Ovary (tissue), 9 donors: ENCODE measurements around the gene LAMTOR1. TPM values are rescaled to one million over a fixed set of nuclear protein-coding genes. Genes with fewer than 3 reads are reported as not detected.

Experiments
- DNase-seq, 5 donors: peaks; one replicate each; pipeline ENCODE4 v3.0.0-alpha.2; 2019 to 2020
- H3K27ac ChIP-seq, 2 donors: fragments of 200-600 bp; one replicate each; pipeline versions ENCODE4 v1.5.1 to v1.8.0; 2019 to 2022
- H3K27me3 ChIP-seq: fragments of 200-600 bp; one replicate; pipeline ENCODE4 v1.8.0; 2022
- H3K36me3 ChIP-seq: fragments of 200-600 bp; sonication (generic); one replicate; pipeline ENCODE4 v1.5.1; 2019
- H3K4me1 ChIP-seq: one replicate; pipeline ENCODE4 v1.8.1; 2013; ENCODE audit warnings: mild to moderate bottlenecking, moderate library complexity; ENCODE audit not compliant: insufficient read depth
- H3K4me3 ChIP-seq: fragments of 200-600 bp; sonication (generic); one replicate; pipeline ENCODE4 v1.5.1; 2017
- H3K9me3 ChIP-seq, 2 donors: fragments of 200-600 bp in 1 of 2; sonication (generic) in 1 of 2; one replicate each; pipeline versions ENCODE4 v1.5.1 to v1.8.1; 2013 to 2019; ENCODE audit warnings: mild to moderate bottlenecking in 1 of 2, moderate library complexity in 1 of 2
- EP300 ChIP-seq: sonication (generic); formaldehyde crosslinking; IDR thresholded peaks from one replicate; pipeline ENCODE4 v1.6.1; 2017; ENCODE audit warnings: antibody characterized with exemption
- POLR2A ChIP-seq: fragments of 450-650 bp; IDR thresholded peaks from one replicate; pipeline ENCODE4 v1.6.1; 2017; ENCODE audit warnings: antibody characterized with exemption, mild to moderate bottlenecking, moderate library complexity
- WGBS, 3 donors: extraction: QIAGEN DNeasy Blood & Tissue Kit in 1 of 3; methylation state at CpG; one replicate each; pipeline versions ENCODE4 v1.1.5 to v1.1.7; 2013 to 2017; 5-methylcytosine and 5-hydroxymethylcytosine counted together
- intact Hi-C, 4 donors: fragments of 100-400 bp; cut with DNase I; formaldehyde crosslinking; loops; one replicate each; pipeline versions ENCODE4 v1.11.0 to v1.15.1; 2022 to 2023
- polyA plus RNA-seq, 2 donors: library from polyadenylated mRNA; stranded (reverse); fragments of 200-250 nt in 1 of 2; fragments of 350-450 nt in 1 of 2; fragmentation: Illumina TruSeq in 1 of 2; extraction: RNeasy Lipid Tissue Mini Kit (QIAGEN cat#74804) in 1 of 2; gene quantifications; one replicate each; pipeline ENCODE4 v1.2.3, GENCODE V29; 2013 to 2014
- total RNA-seq, 7 donors: library from RNA; depleted of rRNA in 2 of 7; stranded (reverse); fragments of >200 nt in 2 of 7; fragmentation: NEBNext Ultra II Directional in 3 of 7; extraction: Animal tissue kit (Norgen Biotek cat#: 25700) in 3 of 7; gene quantifications; one replicate each; pipeline versions ENCODE4 v1.1.0 to v1.2.4, GENCODE V29; 2016 to 2023
- TF ChIP-seq, protein P1 (sequence below), 3 donors: fragments of 450-650 bp in 2 of 3; fragments of 200-600 bp in 1 of 3; IDR thresholded peaks; one replicate each; pipeline versions ENCODE4 v1.5.1 to v1.8.0; 2016 to 2022; ENCODE audit warnings: antibody characterized with exemption in 3 of 3, mild to moderate bottlenecking in 1 of 3
- donor health status: DM: no; HTN: no; CAD: no; lungs with moderate emphysema.
- donor health status: DM: no; HTN: no; CAD: no.
- donor health status: Bipolar disorder and iron deficiency.
- donor health status: DM: yes; HTN: yes; CAD: no.
- donor health status: DM: no; HTN: no; CAD: no.
- donor health status: DM: yes; HTN: yes; CAD: no.

LAMTOR1 gene
- total and polyA plus RNA-seq, 9 donors = 64.0 to 118 (median 75.1) TPM

DNA sequence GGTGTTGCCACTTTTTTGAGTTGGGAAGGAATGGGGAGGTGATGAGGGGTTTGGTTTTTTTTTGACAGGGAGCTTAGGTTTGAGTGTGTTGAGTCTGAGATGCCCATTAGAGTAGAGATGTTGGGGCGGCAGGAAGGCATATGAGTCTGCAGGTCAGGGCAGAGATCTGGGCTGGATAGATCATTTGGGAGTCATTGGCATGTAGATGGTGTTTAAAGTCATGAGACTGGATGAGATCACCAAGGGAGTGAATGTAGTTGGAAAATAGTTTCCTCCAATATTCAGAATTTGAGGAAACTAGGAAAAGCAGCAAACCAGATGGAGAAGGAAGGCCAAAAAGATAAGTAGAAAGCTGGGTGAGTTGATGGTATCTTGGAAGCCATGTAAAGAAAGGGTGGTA lies 11.5 kb upstream of the LAMTOR1 start:
- H3K27me3 ChIP-seq = no peaks in the 10 kb centered on the region
- no peak overlapping the region for H3K4me3 ChIP-seq
- H3K9me3 ChIP-seq = no peaks in the 10 kb centered on the region
- peaks cover 2% of the 10 kb centered on the region for H3K4me1 ChIP-seq
- TF ChIP-seq, protein P1, sequence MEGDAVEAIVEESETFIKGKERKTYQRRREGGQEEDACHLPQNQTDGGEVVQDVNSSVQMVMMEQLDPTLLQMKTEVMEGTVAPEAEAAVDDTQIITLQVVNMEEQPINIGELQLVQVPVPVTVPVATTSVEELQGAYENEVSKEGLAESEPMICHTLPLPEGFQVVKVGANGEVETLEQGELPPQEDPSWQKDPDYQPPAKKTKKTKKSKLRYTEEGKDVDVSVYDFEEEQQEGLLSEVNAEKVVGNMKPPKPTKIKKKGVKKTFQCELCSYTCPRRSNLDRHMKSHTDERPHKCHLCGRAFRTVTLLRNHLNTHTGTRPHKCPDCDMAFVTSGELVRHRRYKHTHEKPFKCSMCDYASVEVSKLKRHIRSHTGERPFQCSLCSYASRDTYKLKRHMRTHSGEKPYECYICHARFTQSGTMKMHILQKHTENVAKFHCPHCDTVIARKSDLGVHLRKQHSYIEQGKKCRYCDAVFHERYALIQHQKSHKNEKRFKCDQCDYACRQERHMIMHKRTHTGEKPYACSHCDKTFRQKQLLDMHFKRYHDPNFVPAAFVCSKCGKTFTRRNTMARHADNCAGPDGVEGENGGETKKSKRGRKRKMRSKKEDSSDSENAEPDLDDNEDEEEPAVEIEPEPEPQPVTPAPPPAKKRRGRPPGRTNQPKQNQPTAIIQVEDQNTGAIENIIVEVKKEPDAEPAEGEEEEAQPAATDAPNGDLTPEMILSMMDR (IDR thresholded peaks at IDR 0.05) = no peak
- TF ChIP-seq EP300 = no peak
- TF ChIP-seq POLR2A = no peak
- no peaks in the 10 kb centered on the region for H3K36me3 ChIP-seq
- no peak for DNase-seq
- no peak overlapping the region for H3K27ac ChIP-seq
- WGBS, 3 donors = 95 to 98% (median 96%) methylated on average over 1 of the region's 1 CpG
- intact Hi-C loops = no loop called here

DNA sequence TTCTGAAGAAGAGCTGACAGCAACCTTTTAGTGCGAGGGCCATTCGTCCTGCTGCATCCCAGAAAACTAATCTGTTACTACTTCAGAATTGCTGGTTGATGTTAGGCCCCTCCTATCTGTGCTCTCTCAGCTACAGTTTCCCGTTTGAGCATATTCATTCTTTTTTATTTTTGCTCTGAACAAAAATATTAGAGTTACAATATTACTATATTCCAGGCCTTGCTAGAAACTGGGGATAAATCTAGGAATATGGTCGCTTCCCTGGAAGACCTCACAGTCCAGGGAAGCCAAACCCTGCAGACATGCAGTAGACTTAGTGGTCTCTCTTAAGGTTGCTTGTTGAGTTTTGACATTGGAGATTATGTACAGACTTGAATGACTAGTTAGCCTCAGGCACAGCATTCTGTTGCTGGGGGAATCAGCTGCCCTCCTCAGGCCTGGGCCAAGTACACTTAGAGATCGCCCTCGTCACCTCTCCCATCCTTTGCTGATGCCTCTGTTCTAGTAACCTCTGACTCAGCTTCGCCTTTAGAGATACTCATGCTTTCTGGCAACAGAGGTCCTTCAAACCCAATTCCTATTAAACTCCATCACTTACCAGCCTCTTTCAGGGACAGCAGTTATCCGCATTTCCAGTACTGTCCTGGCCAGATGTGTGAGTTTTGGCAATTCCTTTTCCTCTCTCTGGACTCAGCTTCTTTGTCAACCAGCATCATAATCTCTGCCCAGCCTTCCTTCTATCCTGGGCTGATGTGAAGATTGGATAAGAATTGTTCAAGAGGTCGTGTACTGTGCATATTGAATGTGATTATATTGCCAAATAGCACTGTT lies 10.1 kb upstream of the LAMTOR1 start:
- Histone ChIP-seq H3K27me3 (no peaks in the 10 kb centered on the region), H3K27ac (peak overlapping the region; percentile 58 to 98), H3K36me3 (no peaks in the 10 kb centered on the region), H3K9me3 (no peaks in the 10 kb centered on the region), H3K4me1 (peaks cover 2% of the 10 kb centered on the region), H3K4me3 (peak overlapping the region; percentile 75)
- peak in 1 of 5 donors; percentile 27 for DNase-seq
- WGBS, 3 donors = 65% methylated on average over 9 of the region's 9 CpGs
- intact Hi-C loops = no loop called here
- TF ChIP-seq, protein P1 (IDR thresholded peaks at IDR 0.05) = no peak
- TF ChIP-seq EP300 (no peak), POLR2A (no peak)

DNA sequence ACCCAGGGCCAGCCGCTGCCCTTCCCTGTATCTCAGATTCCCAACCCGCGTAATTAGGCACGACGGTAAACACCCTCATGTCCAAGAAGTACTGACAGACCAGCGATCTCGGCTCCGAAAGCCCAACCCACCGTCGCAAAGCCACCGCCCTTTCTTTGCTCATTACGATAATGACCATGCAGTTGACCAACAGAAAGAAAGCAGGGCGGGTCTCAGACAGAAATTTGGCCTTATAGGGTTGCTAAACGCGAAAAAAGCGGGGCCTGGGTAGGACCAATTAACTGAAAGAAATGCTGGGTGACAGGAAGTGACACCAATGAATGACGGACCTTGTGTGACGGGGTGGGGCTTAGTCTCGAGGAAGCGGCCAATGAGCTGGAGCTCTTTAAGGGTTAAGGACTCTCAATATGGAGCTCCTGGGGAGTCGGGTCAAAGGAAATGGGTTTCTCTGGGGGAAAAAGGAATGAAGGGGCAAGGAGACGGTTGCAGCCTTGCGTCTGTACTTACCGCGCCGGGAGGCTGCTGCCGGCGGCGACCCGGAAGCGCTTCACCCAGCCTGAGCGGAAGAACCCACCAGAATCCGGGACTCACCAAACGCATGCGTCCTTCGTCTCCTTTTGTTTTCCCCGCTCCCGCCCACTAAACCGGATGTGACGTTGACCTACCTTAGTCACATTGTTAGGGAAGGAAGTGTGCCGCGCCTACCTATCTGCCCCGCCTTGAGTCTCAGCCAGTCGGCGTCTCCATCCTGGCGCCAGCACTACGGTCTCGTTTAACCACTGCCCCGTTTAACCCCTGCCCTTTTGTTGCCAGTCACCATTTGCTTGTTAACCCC lies 9.3 kb upstream of the LAMTOR1 start, which contains the start of gene ANAPC15:
Gene ANAPC15 (minus strand): TSS at position 553 of the 835 bp plus-strand sequence. CDS start 1,419 bp downstream, outside the sequence.
- H3K4me3 ChIP-seq = peak within 1 kb of the TSS; percentile 75
- no peaks in the 10 kb centered on the region for H3K27me3 ChIP-seq
- 0% methylated on average over 49 of the region's 49 CpGs for WGBS, 3 donors
- peak; percentile 97 for TF ChIP-seq POLR2A
- TF ChIP-seq, protein P1 (IDR thresholded peaks at IDR 0.05) = no peak
- TF ChIP-seq EP300 = peak; percentile 14
- H3K4me1 ChIP-seq = peaks cover 2% of the 10 kb centered on the region
- no peaks in the 10 kb centered on the region for H3K36me3 ChIP-seq
- no peaks in the 10 kb centered on the region for H3K9me3 ChIP-seq
- DNase-seq = peak; percentile 97 to 99 (median 98)
- H3K27ac ChIP-seq = peak within 1 kb of the TSS; percentile 80 to 98
- intact Hi-C loops = no loop called here

DNA sequence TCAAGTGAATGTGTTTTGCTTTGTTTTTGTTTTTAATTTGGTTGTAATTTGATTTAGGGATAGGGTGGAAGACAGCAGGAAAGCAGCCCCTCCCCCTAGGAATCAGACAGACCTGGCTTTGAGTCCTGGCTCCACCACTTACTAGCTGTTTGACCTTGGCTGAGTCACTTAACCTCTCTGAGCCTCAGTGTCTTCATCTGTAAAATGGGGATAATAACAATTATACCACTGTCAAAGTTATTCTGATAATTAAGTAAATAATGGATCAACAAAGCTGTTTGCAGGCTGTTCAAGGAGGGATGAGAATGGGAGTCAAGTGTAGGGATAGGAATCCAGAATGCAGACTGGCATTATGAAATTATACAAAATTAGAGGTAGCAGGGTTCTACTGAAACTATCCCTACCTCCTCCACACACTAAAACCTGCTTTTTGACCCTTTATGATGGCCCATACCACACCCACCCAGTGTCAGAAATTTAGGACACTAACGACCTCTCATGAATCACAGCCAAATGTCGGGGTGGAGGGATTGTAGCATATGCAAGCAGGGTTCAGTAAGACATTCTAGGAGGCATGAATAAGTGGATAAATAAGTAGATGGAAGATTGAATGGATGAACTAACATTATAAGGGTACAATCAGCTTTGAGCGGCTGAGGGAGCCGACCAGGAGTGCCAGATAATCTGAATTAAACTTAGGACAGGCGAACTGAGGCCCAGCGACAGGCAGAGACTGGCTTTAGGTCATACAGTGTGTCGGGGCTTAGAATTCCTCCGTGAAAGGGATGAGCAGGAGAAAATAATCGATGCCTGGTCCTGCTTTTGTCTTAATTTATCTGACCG lies 8.4 kb upstream of the LAMTOR1 start:
- Histone ChIP-seq H3K27ac (peak overlapping the region; percentile 56 to 98), H3K4me3 (peak overlapping the region; percentile 75), H3K9me3 (no peaks in the 10 kb centered on the region), H3K36me3 (no peaks in the 10 kb centered on the region), H3K27me3 (no peaks in the 10 kb centered on the region), H3K4me1 (peaks cover 2% of the 10 kb centered on the region)
- 0 to 3% (median 1%) methylated on average over 10 of the region's 10 CpGs for WGBS, 3 donors
- no peak for TF ChIP-seq EP300
- TF ChIP-seq, protein P1 (IDR thresholded peaks at IDR 0.05) = no peak
- no peak for TF ChIP-seq POLR2A
- DNase-seq = no peak
- intact Hi-C loops = no loop called here
